Measurements from ENCODE around the gene RNASEH1. TPM values are rescaled to one million over a fixed set of nuclear protein-coding genes. Genes with fewer than 3 reads are reported as not detected.
A peak's percentile ranks its signal among the peaks of the same experiment; 100 is the strongest.

Gene RNASEH1
- total RNA-seq, 4 donors from 2014 or later: 17.9 to 26.3 (median 23.8) TPM

- no peak for TF ChIP-seq CTCF (IDR thresholded peaks at IDR 0.05)
- no peak for DNase-seq (ENCODE audit: low spot score)
- ATAC-seq (ENCODE audit: low FRiP score): no peak
Observed at GRCh38 chr2:3589086-3589485, 31.0 kb upstream of the RNASEH1 start.

DNA sequence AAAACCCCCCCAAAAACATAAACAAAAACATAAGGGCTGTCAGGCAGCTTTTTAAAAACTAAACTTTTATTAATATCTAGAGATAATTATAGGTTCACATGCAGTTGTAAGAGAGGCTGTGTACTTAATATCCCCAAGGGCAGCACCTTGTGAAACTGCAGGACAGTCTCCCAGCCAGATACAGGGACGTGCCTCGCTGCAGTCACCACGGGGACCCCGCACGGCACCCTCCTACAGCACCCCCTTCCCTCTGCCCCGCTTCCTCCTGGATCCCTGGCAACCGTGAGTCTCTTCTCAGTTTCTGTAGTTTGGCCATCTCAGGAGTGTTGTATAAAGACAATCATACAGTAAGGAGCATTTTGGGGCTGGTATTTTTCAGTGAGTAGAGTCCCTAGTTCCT, 30.0 kb upstream of the RNASEH1 start:
- no peak for TF ChIP-seq CTCF (IDR thresholded peaks at IDR 0.05)
- ATAC-seq (ENCODE audit: low FRiP score) (no peak), DNase-seq (ENCODE audit: low spot score) (no peak)

DNA sequence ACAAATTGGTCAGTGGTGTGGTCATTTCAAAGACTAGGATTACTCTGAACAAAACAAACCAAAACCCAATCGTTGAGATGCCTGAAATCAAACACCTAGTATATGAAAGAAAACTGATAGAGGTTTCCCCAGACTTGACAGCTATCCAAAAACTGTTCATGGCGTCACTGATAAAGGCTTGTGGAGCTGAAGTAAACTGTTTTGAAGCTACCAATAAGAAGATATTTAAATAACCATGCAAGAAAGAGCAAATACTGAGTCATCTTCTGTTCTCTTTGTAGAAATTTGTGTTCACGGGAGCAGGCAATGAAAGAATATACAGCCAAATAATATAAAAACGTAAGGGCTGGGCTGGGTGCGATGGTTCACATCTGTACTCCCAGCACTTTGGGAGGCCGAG, 29.3 kb upstream of the RNASEH1 start:
- ATAC-seq (ENCODE audit: low FRiP score) (no peak), DNase-seq (ENCODE audit: low spot score) (no peak)

DNA sequence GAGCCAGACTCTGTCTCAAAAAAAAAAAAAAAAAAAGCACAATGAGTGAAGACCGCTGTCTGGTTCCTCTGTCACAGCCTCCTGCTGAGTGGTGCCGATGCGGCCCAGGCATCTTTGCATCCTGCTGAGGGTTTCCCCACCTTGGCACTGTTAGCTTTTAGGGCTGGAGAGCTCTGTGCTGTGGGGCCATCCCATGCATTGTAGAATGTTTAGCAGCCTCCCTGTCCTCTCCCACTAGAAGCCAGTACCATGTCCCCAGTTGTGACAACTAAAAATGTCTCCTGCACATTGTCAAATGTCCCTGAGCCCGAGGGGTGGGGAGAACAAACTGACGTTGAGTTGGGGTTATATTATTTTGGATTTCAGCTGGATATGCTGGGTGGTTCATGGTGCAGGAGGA, 28.9 kb upstream of the RNASEH1 start:
- no peak for ATAC-seq (ENCODE audit: low FRiP score)
- TF ChIP-seq CTCF (IDR thresholded peaks at IDR 0.05): no peak
- no peak for DNase-seq (ENCODE audit: low spot score)

More for the DNA sequence above, 29.3 kb upstream of the RNASEH1 start:
- no peak for TF ChIP-seq CTCF (IDR thresholded peaks at IDR 0.05)

- ATAC-seq (ENCODE audit: low FRiP score) (no peak), DNase-seq (ENCODE audit: low spot score) (no peak)
- TF ChIP-seq CTCF (IDR thresholded peaks at IDR 0.05): no peak
Observed at GRCh38 chr2:3586220-3586619, 28.1 kb upstream of the RNASEH1 start.

DNA sequence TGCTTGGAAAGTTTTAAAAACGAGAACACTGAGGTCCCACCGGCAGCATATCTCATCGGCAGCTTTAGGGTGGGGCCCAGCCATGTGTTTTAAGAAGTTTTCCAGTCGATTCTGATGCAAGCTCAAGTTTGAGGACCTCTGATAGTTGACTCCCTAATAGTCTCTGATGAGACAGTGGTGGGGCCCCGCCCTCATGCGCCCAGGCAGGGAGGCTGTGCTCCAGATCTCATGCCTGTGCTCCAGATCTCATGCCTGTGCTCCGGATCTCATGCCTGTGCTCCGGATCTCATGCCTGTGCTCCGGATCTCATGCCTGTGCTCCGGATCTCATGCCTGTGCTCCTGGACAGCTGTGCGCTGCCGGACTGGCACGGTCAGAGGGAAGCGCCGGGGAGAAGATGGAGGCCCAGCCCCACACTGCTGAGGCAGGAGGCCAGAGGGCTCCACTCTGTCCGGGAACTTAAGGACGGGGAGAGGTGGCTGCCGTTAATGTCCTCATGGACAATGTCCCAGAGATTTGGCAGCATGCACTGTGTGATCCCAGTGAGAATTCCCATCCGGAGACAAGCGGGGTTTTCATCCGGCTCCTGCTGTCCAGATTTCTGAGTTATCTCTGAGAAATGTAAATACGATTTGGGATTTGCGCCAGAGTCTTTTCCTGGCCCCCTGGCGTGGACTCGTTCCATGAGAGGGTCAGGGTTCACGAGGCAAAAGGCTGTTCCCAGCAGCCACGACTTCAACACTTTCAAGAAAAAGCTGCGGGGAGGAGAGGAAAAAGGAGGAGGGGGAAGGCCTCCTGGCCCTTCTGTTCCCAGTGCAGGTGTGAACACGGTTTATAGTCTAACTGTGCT, 27.4 kb upstream of the RNASEH1 start:
- ATAC-seq (ENCODE audit: low FRiP score): peak; percentile 69
- TF ChIP-seq CTCF (IDR thresholded peaks at IDR 0.05): no peak
- DNase-seq (ENCODE audit: low spot score): no peak
